Esophagus (tissue), 2 donors: ENCODE measurements around the gene RAB6B. TPM values are rescaled to one million over a fixed set of nuclear protein-coding genes. Genes with fewer than 3 reads are reported as not detected.

Experiments used
- H3K27ac ChIP-seq, 2 donors: one replicate each; pipeline ENCODE4 v1.5.1; 2013; ENCODE audit warnings: low read depth in 2 of 2, mild to moderate bottlenecking in 2 of 2, inconsistent platforms in 1 of 2, low read length in 1 of 2, moderate library complexity in 1 of 2
- H3K27me3 ChIP-seq, 2 donors: one replicate each; pipeline ENCODE4 v1.6.1; 2013; ENCODE audit warnings: low read length in 2 of 2, control low read depth in 1 of 2, mild to moderate bottlenecking in 1 of 2; ENCODE audit not compliant: insufficient read depth in 2 of 2, control insufficient read depth in 1 of 2
- H3K36me3 ChIP-seq, 2 donors: one replicate each; pipeline ENCODE4 v1.6.1; 2013; ENCODE audit warnings: low read length in 1 of 2; ENCODE audit not compliant: control insufficient read depth in 2 of 2, insufficient read depth in 2 of 2
- H3K4me1 ChIP-seq, 2 donors: one replicate each; pipeline ENCODE4 v1.6.1; 2013; ENCODE audit warnings: low read length in 1 of 2; ENCODE audit not compliant: control insufficient read depth in 2 of 2, insufficient read depth in 2 of 2
- H3K4me3 ChIP-seq, 2 donors: one replicate each; pipeline ENCODE4 v1.5.1; 2013; ENCODE audit warnings: low read length in 2 of 2, mild to moderate bottlenecking in 2 of 2, low read depth in 1 of 2, moderate library complexity in 1 of 2
- H3K9me3 ChIP-seq, 2 donors: one replicate each; pipeline ENCODE4 v1.6.1; 2013; ENCODE audit warnings: mild to moderate bottlenecking in 2 of 2, low read depth in 1 of 2, low read length in 1 of 2, moderate library complexity in 1 of 2; ENCODE audit not compliant: control insufficient read depth in 2 of 2, insufficient read depth in 1 of 2
- WGBS, 2 donors: extraction: QIAGEN DNeasy Blood & Tissue Kit; methylation state at CpG; one replicate each; pipeline ENCODE4 v1.1.7; 2013; 5-methylcytosine and 5-hydroxymethylcytosine counted together
- polyA plus RNA-seq, 2 donors: library from polyadenylated mRNA; stranded (reverse); fragments of 200-250 nt; gene quantifications; one replicate each; pipeline ENCODE4 v1.2.3, GENCODE V29; 2013
- donor health status: healthy with polysubstance abuse.
- donor health status: Bipolar disorder and iron deficiency.

The RAB6B gene
- polyA plus RNA-seq, 2 donors, result 0.57 to 1.3 TPM

DNA sequence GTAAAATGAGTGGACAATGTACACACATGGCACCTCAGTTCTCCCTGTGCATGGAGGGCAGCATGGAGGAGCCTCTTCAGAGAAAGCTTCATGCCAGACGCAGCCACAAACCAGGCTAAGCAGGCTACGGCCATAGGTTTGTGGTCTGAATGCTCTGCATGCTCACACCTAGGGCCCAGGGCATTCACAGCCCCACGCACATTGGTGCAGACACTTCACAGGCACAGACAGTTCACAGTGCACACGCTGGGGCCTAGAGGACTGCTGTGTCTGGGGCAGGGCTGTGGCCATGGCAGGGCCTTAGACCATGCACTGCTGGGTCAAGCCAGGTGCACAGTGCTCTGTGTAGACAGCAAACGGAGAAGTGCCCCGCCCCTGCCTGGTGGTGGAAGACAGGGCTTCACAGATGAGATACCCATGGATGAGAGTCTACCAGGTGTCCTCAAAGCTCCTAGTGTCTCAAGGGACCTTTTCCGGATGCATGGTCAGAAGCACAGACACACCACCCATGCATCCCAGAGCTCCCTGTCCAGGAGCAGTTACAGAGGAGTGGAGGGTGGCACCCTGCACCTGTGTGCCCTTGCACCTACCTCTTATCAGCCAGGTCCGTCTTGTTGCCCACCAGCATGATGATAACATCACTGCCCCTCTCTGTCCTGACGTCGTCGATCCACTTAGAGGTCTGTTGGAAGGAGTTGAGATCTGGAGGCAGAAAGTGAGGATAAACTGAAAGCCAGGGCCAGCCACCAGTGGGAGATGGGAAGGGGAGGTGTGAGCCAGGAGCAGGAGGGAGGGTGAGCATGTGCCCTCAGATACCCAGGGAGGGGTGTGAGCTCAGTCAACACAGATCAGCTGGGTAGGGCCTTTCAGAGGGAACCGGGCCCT is 56.5 kb downstream of the RAB6B start:
- WGBS, 2 donors, result 92 to 94% methylated on average over 12 of the region's 12 CpGs

DNA sequence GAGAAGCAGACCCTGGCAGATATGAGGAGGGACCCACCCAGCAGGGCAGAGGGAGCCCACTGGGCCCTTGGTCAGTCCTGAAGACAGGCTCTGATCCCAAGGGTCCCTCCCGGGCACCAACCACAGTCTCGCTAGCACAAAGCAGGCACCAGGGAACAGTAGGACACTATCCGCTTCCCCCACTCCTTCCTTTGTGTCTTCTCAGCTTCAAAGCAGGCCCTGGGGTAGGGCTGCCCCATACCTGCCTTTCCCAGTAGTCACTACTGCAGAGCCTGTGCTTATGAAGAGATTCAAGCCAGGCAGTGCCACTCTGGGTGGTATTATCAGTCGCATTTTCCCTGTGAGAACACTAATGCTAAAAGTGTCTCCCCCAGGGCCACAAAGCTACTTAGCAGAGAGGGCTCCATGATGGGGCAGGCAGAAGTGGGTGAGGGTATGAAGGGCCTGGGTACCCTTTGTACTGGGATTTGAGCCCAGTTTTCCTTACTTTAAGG is 57.3 kb downstream of the RAB6B start:
- Histone ChIP-seq H3K36me3 (no peaks in the 10 kb centered on the region), H3K9me3 (no peaks in the 10 kb centered on the region), H3K27ac (no peak overlapping the region), H3K4me3 (no peak overlapping the region), H3K27me3 (no peaks in the 10 kb centered on the region), H3K4me1 (no peaks in the 10 kb centered on the region)
- WGBS, 2 donors, result 84 to 95% methylated on average over 4 of the region's 4 CpGs

More for the DNA sequence above, 56.5 kb downstream of the RAB6B start:
- Histone ChIP-seq H3K27me3 (no peaks in the 10 kb centered on the region), H3K4me3 (no peak overlapping the region), H3K27ac (no peak overlapping the region), H3K36me3 (no peaks in the 10 kb centered on the region), H3K9me3 (no peaks in the 10 kb centered on the region), H3K4me1 (no peaks in the 10 kb centered on the region)

DNA sequence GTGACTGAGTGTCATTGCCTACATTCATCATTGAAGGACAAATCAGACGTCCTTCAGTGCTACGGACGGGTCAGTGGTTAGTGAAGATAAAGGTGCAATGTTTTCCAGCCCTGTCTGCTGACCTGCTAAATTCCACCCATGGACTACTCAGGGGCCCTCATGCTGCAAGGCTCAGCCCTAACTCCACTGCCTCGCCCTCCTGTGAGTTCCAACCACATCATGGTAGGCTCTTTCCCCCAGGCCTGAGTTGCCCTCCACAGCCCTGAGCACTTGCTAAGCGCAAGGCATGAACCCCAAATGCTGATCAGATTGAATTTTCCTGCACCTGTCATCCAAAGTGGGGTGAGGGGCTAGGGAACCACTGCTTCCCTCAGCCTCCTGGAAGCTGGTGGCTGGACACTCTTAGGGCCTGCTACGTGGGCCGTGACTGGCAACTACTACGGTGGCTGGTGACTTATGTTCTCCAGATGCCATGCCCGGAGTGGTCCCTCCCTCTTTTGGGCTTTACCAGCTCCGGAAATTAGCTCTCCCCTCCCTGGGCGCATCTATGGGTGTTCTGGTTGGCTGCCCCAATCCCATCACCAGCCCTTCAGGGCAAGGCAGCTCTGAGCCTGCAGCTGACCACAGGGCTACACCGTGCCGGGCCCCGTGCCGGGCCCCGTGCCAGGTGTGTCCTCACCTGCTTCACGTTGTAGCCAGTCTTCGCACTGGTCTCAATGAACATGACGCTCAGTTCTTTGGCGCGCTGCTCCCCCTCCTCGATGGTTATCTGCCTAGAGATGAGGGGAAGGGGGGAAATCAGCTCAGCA is 58.0 kb downstream of the RAB6B start:
- Histone ChIP-seq H3K36me3 (no peaks in the 10 kb centered on the region), H3K27me3 (no peaks in the 10 kb centered on the region), H3K4me1 (no peaks in the 10 kb centered on the region), H3K4me3 (no peak overlapping the region), H3K9me3 (no peaks in the 10 kb centered on the region), H3K27ac (no peak overlapping the region)
- 94% methylated on average over 22 of the region's 22 CpGs for WGBS, 2 donors

DNA sequence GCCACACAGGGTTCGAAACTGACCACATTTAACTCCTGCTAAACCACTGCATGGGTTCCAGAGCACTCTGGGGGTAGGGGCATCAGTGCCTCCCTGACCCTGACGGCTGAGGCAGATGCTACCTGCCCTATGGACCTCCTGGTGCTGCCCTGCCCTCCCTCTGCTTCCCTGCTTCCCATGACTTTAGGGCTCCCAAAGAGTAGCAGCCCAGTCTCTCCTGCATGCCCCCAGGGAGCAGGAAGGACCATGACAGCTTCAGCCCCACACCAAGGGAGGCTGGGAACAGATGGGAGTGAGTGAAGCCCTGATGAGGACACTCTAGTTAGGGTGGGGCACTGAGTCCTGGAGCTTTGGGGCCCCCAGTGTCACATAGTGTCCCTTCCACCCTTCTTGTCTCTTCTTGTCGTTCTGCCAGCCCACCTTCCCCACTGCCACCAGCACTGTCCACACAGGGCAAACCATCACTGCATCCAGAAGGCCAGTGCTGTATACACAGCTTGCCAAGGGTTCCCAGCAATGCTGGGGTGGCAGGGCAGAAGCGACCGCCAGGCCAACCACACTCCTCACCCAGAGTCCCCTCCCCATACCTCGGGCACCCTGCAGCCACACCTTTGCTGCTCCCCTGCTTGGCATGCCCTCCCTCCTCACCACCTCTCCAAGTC is 59.1 kb downstream of the RAB6B start:
- 78 to 80% methylated on average over 6 of the region's 6 CpGs for WGBS, 2 donors
- no peak overlapping the region for H3K4me3 ChIP-seq
- H3K27me3 ChIP-seq, result no peaks in the 10 kb centered on the region
- H3K4me1 ChIP-seq, result no peaks in the 10 kb centered on the region
- H3K9me3 ChIP-seq, result no peaks in the 10 kb centered on the region
- H3K36me3 ChIP-seq, result no peaks in the 10 kb centered on the region
- no peak overlapping the region for H3K27ac ChIP-seq

DNA sequence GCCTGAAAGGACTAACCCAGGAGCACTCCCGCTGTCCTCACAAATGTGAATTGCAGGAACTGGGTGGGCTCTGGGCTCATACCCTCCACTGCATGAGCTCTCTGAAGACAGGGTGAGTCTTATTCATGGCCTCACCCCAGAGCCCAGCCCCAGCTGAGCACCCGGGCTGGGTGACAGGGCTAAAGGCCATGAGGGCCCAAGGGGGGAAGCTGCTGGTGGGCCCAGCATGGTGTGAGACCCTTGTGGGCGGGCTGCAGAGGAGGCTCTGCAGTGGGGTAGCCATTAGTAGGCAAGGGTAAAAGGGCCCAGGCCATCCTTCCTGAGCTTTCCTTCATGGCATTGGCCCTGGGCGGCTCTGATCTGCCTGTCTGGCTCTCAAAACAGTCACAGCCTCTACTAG is 59.7 kb downstream of the RAB6B start:
- no peaks in the 10 kb centered on the region for H3K36me3 ChIP-seq
- WGBS, 2 donors, result 81 to 82% methylated on average over 4 of the region's 4 CpGs
- H3K4me1 ChIP-seq, result no peaks in the 10 kb centered on the region
- H3K4me3 ChIP-seq, result no peak overlapping the region
- no peaks in the 10 kb centered on the region for H3K9me3 ChIP-seq
- H3K27ac ChIP-seq, result no peak overlapping the region
- no peaks in the 10 kb centered on the region for H3K27me3 ChIP-seq

DNA sequence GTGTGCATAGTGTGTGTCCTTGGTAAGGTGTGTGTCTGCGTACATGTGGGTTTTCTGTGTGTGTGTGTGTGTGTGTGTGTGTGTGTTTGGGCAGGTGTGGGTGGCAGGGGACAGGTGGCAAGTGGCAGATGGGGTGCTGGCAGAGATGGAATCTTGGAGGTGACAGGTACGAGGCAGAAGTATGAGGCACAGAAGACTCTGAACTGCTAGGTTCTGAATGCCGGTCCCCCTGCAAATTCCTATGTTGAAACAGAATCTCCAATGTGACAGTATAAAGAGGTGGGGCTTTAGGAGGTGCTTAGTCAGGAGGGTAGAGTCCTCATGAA is 60.3 kb downstream of the RAB6B start:
- no peak overlapping the region for H3K4me3 ChIP-seq
- H3K4me1 ChIP-seq, result no peaks in the 10 kb centered on the region
- no peaks in the 10 kb centered on the region for H3K36me3 ChIP-seq
- no peaks in the 10 kb centered on the region for H3K9me3 ChIP-seq
- no peak overlapping the region for H3K27ac ChIP-seq
- H3K27me3 ChIP-seq, result no peaks in the 10 kb centered on the region
- WGBS, 2 donors, result 83 to 90% methylated on average over 3 of the region's 3 CpGs

DNA sequence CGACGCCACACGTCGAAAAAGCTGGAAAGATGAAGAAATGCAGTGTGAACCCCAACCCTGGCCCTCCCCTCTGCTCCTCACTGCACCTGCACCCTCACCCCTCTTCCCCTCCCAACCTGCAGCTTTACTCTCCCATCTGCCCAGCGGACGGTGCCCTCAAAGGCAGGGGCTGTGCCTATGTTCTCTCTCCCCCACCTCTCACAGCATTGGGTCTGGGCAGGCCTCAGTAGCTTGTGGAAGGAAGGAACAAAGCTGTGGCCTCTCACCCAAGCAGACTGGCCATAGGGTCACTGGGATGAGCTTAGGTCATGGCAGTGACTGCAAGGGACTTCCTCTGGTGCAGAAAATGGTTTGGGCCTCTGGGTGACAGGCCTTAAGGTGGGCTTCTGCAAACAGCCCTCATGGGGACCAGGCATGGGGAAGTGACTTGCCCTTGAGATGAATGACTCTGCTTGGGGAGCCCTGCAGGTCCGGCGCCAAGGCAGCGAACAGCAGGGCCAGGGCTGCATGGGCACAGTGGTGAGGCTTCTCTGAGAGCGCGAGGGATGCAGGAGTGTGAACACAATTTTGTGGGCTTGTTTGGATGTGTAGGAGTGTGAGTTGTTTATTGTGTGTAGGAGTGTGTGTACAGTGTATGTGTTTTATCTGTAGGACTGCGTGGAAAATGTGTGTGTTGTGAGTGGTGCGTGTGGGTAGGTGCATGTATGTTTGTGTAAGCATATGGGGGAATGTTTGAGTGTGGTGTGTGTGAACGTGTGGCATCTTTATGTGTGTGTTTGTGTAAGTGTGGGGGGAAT is 60.9 kb downstream of the RAB6B start:
- 94 to 95% methylated on average over 14 of the region's 14 CpGs for WGBS, 2 donors
- H3K4me1 ChIP-seq, result no peaks in the 10 kb centered on the region
- H3K36me3 ChIP-seq, result no peaks in the 10 kb centered on the region
- no peak overlapping the region for H3K4me3 ChIP-seq
- H3K9me3 ChIP-seq, result no peaks in the 10 kb centered on the region
- H3K27me3 ChIP-seq, result no peaks in the 10 kb centered on the region
- H3K27ac ChIP-seq, result no peak overlapping the region

DNA sequence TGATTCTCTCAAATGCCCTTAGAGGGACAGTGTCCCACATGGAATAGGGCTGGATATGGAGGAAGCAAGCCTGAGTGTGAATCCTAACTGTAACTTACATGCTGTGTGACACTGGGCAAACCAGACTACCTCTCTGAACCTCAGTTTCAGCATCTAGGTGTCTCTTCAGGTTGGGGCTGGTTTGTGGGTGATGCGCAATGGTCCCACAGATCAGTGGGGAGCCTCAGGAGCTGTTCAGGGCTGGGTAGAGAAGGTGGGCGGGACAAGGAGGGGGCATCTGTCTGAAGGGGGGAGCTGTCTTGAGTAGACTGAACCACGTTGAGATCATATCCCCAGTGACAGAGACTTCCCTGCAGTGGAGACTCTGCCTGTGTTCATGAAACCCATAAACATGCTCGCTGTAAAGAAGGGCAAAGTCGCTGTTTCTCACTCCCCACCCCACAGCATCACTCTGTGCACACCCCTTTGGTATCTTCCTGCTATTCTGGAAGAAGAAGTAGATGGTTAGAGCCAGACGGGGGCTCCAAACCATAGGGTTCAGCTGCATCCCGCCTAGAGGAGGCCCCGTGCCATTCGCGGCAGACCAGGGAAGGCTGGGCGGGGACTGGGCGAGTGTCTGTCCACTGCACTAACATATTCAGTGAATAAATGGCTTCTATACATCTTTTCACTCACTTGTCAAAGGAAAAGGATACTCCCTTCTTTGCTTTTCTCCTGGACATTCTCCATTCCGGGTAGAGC is 61.6 kb downstream of the RAB6B start:
- H3K9me3 ChIP-seq, result no peaks in the 10 kb centered on the region
- H3K27me3 ChIP-seq, result no peaks in the 10 kb centered on the region
- WGBS, 2 donors, result 88 to 89% methylated on average over 13 of the region's 13 CpGs
- H3K4me3 ChIP-seq, result no peak overlapping the region
- no peaks in the 10 kb centered on the region for H3K4me1 ChIP-seq
- H3K36me3 ChIP-seq, result no peaks in the 10 kb centered on the region
- no peak overlapping the region for H3K27ac ChIP-seq
